ENCODE measurements around the gene RPS6KA2. TPM values are rescaled to one million over a fixed set of nuclear protein-coding genes. Genes with fewer than 3 reads are reported as not detected.

Gene RPS6KA2
- total RNA-seq, 3 donors from 2014 or later: 8.6 to 21.3 (median 18.7) TPM

- Histone ChIP-seq H3K4me3 (no peak overlapping the region), H3K36me3 (ENCODE audit: low read depth) (no peaks in the 10 kb centered on the region), H3K4me1 (ENCODE audit: low read depth) (peaks cover 5% of the 10 kb centered on the region), H3K9me3 (no peaks in the 10 kb centered on the region)
- no peak for DNase-seq
- no peak for ATAC-seq
- TF ChIP-seq, protein P1, sequence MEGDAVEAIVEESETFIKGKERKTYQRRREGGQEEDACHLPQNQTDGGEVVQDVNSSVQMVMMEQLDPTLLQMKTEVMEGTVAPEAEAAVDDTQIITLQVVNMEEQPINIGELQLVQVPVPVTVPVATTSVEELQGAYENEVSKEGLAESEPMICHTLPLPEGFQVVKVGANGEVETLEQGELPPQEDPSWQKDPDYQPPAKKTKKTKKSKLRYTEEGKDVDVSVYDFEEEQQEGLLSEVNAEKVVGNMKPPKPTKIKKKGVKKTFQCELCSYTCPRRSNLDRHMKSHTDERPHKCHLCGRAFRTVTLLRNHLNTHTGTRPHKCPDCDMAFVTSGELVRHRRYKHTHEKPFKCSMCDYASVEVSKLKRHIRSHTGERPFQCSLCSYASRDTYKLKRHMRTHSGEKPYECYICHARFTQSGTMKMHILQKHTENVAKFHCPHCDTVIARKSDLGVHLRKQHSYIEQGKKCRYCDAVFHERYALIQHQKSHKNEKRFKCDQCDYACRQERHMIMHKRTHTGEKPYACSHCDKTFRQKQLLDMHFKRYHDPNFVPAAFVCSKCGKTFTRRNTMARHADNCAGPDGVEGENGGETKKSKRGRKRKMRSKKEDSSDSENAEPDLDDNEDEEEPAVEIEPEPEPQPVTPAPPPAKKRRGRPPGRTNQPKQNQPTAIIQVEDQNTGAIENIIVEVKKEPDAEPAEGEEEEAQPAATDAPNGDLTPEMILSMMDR (IDR thresholded peaks at IDR 0.05): no peak
- intact Hi-C loops (cut with DNase I, micrococcal nuclease): no loop called here
These were observed 66.8 kb downstream of the RPS6KA2 start for GRCh38 chr6:166560222-166560621.

- Histone ChIP-seq H3K9me3 (no peaks in the 10 kb centered on the region), H3K4me1 (ENCODE audit: low read depth) (peaks cover 5% of the 10 kb centered on the region), H3K4me3 (no peak overlapping the region), H3K36me3 (ENCODE audit: low read depth) (no peaks in the 10 kb centered on the region)
- ATAC-seq (no peak), DNase-seq (no peak)
- intact Hi-C loops (cut with DNase I, micrococcal nuclease): no loop called here
- TF ChIP-seq, protein P1 (IDR thresholded peaks at IDR 0.05): no peak
These were observed 67.4 kb downstream of the RPS6KA2 start for GRCh38 chr6:166559662-166560061.

GRCh38 chr6:166559211-166559610 is 67.8 kb downstream of the RPS6KA2 start:
- intact Hi-C loops (cut with DNase I, micrococcal nuclease): no loop called here
- ATAC-seq: no peak
- peaks cover 5% of the 10 kb centered on the region for H3K4me1 ChIP-seq (ENCODE audit: low read depth)

DNA sequence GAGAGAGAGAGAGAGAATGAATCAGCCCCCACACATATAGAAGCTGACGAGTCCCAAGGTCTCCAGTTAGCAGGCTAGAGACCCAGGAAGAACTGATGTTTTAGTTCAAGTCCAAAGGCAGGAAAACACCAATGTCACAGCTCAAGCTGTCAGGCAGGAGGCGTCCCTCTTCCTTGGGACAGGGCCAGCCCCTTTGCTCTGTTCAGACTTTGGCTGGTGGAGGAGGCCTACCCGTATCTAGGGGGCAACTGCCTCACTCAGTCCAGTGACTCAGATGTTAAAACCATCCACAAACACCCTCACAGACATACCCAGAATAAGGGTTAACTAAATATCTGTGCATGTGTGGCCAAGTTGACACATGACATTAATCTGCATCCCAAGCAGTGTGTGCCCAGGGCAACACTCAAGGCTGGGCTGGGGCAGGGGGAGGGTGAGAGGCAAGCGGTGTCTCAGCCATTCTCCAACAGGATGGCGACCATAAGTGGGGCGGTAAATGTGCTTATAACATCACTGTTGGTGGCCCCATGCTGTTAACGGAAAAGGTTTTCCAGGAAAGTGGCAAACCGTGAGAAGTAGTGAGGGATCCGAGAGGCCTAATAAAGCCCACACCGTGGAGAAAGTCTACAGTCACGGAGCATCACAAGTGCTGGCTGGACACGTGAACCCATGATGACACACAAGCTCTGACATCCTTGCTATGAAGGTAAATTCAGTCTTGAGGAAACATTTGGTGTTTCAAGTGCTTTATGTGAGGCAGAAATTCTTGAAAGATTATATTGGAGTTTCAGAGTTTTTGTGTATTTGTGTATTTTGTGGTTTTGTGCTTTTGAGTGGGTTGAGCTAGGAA is 68.7 kb downstream of the RPS6KA2 start:
- intact Hi-C loops (cut with DNase I, micrococcal nuclease): no loop called here
- Histone ChIP-seq H3K4me3 (no peak overlapping the region), H3K36me3 (ENCODE audit: low read depth) (no peaks in the 10 kb centered on the region), H3K4me1 (ENCODE audit: low read depth) (peaks cover 5% of the 10 kb centered on the region), H3K9me3 (no peaks in the 10 kb centered on the region)
- DNase-seq (no peak), ATAC-seq (no peak)
- TF ChIP-seq, protein P1 (IDR thresholded peaks at IDR 0.05): no peak

More at GRCh38 chr6:166559211-166559610, 67.8 kb downstream of the RPS6KA2 start:
- H3K36me3 ChIP-seq (ENCODE audit: low read depth): no peaks in the 10 kb centered on the region
- no peaks in the 10 kb centered on the region for H3K9me3 ChIP-seq
- no peak for DNase-seq
- TF ChIP-seq, protein P1 (IDR thresholded peaks at IDR 0.05): no peak
- no peak overlapping the region for H3K4me3 ChIP-seq

DNA sequence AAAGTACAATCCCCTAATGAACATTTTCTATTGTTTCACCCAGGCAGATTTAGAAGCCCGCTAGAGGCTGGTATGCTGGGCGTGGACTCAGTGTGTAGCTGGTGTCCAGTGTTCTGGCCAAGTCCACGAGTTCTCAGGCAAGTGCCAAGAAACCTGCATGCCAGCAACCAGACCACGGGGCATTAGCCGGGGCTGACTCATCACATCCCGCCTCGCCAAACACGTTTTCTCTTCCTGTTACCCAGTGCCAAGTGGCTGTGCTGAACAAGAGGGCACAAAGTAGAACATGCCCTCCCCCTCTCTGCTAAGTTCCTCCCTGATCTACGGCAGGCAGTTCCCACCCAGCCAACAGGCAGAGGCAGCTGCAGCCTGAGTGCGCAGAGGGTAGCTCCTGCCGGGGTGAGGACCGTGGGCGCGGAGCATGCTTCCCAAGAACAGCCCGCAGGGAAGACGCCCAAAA is 70.2 kb downstream of the RPS6KA2 start:
- intact Hi-C loops (cut with DNase I, micrococcal nuclease): no loop called here
- Histone ChIP-seq H3K9me3 (no peaks in the 10 kb centered on the region), H3K4me1 (ENCODE audit: low read depth) (peaks cover 5% of the 10 kb centered on the region), H3K4me3 (no peak overlapping the region), H3K36me3 (ENCODE audit: low read depth) (no peaks in the 10 kb centered on the region)
- DNase-seq (peak; percentile 52 to 79 (median 58)), ATAC-seq (peak; percentile 92)
- TF ChIP-seq, protein P1 (IDR thresholded peaks at IDR 0.05): no peak

Data from mucosa of descending colon (tissue), 3 donors.